Colon (tissue), 2 donors: ENCODE data around the gene LRRC17.
"Not testable (repeated sequence)": the region's sequence is repeated elsewhere in the genome, so short reads cannot be mapped to it uniquely, and the experiment has no call there.

Experiments
- FAIRE-seq: peaks from 2 replicates; lab custom pipeline; 2012; peaks lifted over from hg19 to GRCh38; lab: Jason Lieb, UNC
- donor health status: control.
- donor health status: control.

The LRRC17 gene

DNA sequence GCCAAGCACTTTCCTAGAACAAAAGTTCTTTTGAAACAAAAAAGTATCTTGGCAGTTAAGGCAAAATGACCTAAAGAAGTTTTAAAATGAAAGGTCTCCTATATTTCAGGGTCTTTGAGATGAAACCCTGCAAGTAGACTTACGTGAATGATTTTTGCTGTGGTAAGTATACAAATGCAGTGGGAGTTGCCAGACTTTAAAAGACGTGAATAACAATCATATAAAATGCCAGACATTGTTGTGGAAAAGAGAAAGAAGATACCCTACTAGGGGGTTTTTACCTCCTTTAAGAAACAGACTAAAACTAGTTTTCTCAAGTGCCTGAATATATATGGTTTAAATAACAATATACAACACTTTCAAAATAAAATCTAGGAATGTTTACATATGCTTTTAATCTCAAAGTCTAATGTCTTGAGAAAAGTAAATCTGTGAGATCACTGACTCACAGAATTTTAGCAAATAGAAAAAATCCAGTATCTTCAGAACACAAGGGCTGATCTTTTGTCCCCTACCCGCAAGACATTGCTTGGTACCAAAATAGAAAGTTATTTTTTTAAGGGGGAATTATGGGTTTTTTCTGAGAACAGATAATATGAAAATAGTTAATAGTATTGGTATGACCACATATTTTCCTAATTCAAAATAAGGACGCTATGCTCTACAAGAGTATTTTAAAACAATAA is 29.5 kb downstream of the LRRC17 start:
- no peak for FAIRE-seq

DNA sequence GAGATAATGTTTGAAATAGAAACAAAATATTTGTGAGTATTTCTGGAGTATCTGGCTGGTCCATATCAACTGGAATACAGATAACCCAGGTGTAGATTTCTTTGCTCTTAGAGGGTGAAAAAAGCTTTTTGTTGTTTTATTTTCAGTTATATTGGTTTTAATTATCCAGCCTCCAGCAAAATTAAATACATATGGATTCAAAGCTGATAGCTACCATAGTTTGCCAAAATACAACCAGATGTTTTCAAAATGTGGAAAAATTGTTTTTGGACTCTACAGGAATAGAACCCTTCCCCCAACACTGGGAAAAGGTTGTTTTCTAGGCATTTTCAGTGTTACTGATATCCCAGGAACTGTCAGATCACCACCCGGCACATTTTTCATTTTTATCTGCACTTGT is 30.1 kb downstream of the LRRC17 start:
- FAIRE-seq, result no peak

DNA sequence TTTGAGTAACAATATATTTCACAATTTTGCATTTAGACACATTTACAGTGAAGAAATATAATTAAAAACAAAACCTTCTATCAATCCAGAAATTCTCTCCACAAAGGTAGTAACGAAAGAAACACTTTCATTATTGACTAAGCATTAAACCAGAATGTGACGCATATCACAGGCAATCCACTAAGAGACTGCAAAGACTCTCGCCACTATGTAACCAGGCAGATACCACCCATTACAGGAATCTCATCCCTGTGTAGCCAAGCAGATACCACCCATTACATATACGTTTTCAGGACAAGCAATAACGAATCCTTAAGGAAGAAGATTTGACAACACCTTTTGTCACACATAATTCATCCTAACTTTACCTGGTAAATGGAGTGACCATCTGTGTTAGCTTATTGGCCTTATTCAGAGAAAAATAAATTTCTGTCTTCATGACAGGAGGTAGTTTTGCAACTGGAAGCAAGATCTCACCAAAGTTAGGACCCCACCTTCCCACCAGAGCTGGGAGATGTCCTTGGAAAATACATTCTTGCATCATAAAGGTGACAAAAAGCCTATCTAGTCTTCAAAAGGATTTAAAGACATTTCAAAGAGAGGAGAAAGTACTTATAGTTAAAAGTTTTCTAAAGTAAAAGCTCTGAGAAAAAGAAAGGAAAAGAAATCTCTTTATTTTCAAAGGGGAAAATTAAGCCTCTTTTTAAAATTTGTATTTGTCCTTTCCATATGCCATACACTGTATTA is 30.8 kb downstream of the LRRC17 start:
- FAIRE-seq, result no peak

DNA sequence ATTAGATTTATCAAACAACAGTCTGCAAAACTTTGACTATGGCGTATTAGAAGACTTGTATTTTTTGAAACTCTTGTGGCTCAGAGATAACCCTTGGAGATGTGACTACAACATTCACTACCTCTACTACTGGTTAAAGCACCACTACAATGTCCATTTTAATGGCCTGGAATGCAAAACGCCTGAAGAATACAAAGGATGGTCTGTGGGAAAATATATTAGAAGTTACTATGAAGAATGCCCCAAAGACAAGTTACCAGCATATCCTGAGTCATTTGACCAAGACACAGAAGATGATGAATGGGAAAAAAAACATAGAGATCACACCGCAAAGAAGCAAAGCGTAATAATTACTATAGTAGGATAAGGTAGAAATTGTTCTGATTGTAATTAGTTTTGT is 31.4 kb downstream of the LRRC17 start:
- FAIRE-seq, result no peak

DNA sequence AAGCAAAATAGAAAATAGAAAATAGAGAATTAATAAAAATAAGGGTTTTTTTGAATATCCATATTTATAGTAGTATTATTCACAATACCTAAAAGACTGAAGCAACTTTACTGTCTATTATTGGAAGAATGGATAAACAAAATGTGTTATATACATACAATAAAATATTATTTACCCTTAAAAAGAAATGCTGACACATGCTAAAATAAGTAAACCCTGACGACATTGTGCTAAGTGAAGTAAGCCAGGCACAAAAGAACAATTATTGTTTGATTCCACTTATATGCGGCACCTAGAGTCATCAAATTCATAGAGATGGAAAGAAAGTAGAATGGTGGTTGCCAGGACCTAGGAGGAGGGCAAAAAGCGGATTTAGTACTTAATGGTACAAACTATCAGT is 39.0 kb downstream of the LRRC17 start:
- no peak for FAIRE-seq

DNA sequence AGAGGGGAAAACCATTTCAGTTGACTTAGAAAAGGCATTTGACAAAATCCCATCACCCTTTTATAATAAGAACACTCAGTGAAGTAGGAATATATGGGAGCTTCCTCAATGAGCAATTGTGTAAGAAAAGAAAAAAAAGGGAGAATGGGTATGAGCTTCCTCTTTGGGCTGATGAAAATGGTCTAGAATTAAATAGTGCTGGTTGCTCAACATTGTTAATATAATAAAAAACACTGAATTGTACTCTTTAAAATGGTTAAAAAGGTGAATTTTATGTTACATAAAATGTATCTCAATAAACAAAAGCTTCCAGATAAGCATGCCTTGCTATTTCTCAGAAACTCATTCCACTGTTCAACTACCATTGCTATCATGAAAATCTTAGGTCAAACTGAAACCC is 40.6 kb downstream of the LRRC17 start:
- FAIRE-seq, result no peak

DNA sequence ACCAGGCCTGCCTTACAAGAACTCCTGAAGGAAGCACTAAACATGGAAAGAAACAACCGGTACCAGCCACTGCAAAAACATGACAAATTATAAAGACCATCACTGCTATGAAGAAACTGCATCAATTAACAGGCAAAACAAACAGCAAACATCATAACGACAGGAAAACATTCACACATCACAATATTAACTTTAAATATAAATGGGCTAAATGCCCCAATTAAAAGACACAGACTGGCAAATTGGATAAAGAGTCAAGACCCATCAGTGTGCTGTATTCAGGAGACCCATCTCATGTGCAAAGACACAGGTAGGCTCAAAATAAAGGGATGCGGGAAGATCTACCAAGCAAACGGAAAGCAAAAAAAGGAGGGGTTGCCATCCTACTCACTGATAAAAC is 41.6 kb downstream of the LRRC17 start:
- not testable (repeated sequence) for FAIRE-seq

DNA sequence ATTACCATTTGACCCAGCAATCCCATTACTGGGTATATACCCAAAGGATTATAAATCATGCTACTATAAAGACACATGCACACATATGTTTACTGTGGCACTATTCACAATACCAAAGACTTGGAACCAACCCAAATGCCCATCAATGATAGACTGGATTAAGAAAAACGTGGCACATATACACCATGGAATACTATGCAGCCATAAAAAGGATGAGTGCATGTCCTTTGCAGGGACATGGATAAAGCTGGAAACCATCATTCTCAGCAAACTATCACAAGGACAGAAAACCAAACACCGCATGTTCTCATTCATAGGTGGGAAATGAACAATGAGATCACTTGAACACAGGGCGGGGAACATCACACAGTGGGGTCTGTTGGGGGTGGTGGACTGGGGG is 45.2 kb downstream of the LRRC17 start:
- not testable (repeated sequence) for FAIRE-seq

DNA sequence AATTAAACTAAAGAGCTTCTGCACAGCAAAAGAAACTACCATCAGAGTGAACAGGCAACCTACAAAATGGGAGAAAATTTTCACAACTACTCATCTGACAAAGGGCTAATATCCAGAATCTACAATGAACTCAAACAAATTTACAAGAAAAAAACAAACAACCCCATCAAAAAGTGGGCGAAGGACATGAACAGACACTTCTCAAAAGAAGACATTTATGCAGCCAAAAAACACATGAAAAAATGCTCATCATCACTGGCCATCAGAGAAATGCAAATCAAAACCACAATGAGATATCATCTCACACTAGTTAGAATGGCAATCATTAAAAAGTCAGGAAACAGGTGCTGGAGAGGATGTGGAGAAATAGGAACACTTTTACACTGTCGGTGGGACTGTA is 49.2 kb downstream of the LRRC17 start:
- FAIRE-seq, result not testable (repeated sequence)

DNA sequence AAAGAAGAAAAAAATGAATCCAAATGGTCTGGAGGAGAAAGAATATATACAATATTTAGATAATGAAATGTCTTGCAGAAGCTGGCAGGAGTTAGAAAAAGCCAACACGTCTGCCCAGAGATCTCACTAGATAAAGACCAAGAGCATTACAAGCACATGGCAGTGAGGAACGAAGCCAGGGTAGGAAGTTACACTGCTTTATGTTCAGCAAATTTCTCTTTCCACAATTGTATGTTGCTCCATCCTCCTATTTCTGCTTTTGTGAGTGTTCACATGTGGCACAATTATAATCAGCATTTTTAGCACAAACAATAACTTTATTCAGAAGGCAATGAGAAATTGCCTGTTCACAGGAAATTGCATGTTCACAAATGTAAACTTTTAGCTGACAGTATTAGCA is 53.7 kb downstream of the LRRC17 start:
- no peak for FAIRE-seq

DNA sequence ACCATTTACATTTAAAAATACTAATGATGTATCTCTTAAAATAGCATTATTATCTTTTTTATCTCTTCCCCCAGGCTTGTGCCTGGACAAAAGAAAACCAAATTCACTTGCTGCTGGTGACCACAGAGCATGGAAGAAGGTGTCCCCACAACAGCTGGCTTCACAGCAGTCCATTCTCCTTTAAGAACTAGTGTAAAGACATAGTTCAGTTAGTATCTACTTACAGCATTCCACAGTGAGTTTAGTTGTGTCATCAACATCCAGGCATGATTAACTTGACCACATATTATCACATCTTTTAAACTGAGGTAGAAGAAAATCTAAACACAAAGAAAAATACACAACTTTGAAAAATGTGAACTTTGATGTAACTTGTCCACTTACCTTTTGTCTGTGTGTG is 55.0 kb downstream of the LRRC17 start:
- FAIRE-seq, result no peak

DNA sequence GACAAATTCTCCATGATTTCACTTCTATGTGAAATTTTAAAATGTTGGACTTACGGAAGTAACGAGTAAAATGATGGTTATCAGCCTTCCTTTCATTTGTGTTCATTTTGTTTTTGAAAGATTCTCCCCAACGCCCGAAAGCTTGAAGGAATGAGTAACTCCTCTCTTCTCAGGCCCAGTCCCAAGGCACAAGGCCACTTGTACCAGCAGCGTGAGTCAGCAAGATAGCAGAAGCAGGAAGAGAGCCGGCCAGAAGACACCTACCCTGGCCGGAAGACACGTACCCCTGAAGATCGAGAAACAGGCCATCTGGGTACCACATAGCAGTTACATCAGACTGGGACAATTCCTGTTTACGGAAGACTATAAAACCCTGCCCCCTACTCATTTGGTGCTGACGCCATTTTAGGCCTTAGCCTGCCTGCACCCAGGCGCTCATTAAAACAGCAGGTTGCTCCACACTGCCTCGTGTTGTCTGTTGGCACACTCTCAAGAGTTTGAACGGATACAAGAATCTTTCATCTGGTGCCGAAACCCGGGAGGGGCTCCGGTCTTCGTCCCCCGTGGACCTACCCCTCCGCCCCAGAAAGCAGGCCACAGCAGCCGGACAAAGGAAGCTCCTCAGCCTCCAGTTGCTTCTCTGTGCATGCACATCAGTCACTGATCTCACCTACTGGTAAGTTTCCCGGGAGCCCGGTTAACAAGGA is 60.4 kb downstream of the LRRC17 start:
- no peak for FAIRE-seq

DNA sequence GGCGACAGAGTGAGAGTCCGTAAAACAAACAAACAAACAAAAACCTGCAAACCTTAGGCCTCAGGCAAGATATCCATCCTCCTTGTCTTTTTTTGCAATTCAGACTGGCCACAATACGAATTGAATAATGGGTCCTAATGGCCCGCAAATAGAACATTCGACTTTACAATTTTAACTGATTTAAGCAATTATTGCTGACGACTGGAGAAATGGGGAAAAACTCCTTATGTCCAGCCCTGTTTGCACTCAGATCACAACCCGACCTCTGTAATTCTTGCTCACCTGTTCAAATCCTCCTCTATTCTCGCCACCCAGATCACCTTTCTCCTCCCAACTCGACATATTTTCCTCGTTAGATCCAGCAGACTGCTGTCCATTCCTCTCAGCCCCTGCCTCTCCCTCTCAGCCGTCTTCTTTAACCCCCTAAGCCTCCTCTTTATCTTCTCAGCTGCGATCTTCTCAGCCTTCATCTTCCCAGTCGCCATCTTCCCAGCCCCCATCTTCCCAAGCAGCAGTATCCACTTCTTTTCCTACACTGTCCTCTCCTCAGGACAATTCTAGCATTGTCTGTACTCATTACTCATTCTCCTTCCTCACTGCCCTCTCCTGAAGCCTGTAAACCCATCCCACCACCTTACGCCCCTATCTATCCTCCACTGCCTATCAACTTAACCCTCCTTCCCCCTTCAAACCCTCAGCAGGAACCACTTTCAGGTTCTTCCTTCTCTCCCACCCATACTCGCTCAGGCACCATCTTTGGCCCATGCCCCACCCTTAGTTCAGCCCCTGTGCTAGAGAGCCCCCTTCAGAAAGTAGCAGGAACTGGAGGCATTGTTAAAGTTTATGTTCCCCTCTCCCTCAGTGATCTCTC is 61.8 kb downstream of the LRRC17 start:
- FAIRE-seq, result no peak

DNA sequence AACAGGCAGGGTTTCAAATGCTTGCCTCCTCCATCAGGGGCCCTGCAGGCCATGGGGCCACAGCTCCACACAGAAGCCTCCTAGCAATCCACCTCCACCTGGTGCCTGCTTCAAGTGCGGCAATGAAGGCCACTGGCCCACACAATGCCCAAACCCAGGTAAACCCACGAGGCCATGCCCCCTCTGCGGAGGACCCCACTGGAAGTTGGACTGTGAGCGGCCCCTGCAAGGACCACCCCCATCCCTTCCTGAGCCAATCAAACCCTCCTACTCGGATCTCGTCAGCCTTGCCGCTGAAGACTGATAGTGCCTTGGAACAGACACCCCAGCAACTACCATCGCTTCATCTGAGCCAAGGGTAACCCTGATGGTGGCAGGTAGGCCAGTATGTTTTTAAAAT is 63.1 kb downstream of the LRRC17 start:
- no peak for FAIRE-seq

DNA sequence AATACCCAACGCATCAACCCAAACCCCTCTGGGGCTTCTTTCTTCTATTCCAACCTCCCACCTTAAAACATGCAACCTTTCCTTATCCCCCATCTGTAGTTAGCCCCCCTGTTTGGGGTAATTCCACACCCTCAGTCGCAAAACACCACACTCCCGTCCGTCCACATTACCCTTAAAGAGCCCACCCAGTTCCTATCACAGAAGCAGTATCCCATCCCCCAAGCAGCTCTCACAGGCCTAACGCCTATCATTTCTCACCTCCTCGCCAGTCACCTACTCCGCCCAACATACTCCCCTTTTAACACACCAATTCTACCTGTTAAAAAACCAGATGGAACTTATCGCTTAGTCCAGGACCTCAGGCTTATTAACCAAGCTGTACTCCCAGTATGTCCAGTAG is 63.7 kb downstream of the LRRC17 start:
- FAIRE-seq, result no peak

DNA sequence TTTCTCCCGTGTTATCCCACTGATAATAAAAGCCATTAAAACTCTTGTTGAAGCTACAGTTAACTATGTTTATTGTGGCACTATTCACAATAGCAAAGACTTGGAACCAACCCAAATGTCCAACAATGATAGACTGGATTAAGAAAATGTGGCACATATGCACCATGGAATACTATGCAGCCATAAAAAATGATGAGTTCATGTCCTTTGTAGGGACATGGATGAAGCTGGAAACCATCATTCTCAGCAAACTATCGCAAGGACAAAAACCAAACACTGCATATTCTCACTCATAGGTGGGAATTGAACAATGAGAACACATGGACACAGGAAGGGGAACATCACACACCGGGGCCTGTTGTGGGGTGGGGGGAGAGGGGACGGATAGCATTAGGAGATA is 64.8 kb downstream of the LRRC17 start:
- not testable (repeated sequence) for FAIRE-seq

DNA sequence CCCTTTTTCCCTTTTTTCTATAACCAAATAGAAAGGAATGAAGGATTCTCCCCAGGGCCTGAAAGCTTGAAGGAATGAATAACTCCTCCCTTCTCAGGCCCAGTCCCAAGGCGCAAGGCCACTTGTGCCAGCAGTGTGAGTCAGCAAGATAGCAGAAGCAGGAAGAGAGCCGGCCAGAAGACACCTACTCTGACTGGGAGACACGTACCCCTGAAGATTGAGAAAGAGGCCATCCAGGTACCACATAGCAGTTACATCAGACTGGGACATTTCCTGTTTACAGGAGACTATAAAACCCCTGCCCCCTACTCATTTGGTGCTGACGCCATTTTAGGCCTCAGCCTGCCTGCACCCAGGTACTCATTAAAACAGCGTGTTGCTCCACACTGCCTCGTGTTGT is 65.5 kb downstream of the LRRC17 start:
- no peak for FAIRE-seq

DNA sequence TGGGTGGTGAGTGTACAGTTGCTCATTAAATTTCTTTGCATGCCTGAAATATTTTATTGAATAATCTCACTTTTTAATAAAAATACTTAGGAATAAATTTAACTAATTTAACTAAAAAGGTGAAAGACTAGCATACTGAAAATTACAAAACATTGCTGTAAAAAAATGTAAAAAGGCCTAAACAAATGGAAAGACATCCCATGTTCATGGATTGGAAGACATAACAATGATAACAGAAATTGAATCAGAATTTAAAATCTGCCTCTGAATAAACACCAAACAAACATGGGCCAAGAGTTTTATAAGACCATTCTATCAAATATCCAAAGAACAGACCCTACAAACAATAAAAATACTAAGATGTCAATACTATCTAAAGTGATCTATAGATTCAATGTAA is 66.9 kb downstream of the LRRC17 start:
- no peak for FAIRE-seq

DNA sequence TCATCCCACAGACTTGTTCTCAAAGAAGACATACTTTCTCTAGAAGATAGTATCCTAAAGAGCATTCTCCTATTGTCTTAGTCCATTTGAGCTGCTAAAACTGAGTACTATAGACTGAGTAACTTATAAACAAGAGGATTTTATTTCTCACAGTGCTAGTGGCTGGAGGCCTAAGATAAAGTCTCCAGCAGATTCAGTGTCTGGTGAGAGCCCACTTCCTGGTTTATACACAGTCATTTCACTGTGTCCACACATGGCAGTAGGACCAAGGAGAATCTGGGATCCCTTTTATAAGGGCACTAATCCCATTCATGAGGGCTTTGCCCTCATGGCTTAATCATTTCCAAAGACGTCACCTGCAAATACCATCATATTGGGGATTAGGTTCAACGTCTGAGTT is 68.7 kb downstream of the LRRC17 start:
- no peak for FAIRE-seq

DNA sequence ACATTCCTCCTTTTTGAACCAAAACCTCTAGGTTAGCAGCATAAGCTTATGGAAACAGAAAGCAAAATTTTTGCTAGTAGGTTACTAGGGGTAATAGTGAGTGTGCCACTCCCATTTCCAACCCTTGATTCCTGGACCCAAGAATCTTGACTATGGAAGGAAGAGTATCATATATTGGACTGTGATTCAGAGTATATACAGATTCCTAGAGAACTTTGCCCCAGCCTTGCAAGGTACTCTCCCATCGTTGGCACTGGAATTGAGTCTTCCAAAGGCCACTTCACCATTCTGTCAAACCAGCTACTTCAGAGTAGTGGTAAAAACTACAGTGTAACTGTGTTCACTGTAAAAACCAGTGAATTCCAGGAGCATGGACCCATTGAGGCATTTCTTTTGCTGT is 69.4 kb downstream of the LRRC17 start:
- FAIRE-seq, result no peak

DNA sequence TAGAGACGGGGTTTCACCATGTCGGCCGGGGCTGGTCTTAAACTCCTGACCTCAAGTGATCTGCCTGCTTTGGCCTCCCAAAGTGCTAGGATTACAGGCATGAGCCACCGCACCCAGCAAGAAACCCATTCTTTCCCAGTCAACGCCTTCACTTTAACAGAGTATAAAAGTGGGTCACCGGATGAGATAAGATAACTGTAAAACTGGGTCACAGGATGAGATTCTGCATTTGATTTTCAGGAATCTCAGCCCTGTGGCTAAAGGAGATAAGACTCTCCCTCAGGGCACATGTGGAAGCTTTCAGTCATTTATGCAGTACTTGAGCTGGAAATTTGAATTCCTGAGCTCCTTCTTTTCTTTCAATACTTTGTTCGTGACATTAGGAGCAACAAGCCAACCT is 70.8 kb downstream of the LRRC17 start:
- FAIRE-seq, result no peak

DNA sequence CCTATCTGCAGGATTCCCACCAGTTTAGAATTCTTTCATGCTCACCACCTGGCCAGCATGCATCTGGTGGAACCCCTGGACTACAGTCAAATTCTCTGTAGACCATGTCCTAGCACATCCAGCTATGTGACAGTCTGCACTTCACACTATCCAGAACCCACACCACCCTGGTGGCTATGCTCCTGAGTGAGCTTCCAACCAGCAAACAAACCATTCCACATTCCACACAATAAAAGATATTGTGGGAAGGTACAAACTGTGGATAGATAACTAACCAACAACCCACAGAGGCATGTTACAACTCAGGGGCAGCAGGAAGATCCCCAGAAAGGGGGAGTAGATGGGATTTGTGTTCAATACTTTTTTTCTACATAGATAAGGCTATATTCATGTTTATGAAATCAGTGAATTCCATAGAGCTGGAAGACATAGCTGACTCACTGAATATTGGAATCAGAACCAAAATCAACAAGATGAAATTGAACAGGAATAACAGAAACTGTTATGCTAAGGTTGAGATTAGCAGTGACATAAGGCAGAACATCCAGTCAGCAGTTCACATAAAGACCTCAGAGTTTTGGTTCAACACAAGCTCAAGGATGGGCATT is 72.5 kb downstream of the LRRC17 start:
- FAIRE-seq, result no peak
